Measurements from ENCODE around the gene CREB3L2.

- TF ChIP-seq EZH2 (IDR thresholded peaks at IDR 0.05; ENCODE audit: low read depth) (no peak), CTCF (conservative IDR thresholded peaks at IDR 0.05) (no peak)
Observed at GRCh38 chr7:137895301-137896221, 106.3 kb downstream of the CREB3L2 start.

All from PC-9 (cell line).